Measurements from ENCODE around the gene CAPRIN1.

DNA sequence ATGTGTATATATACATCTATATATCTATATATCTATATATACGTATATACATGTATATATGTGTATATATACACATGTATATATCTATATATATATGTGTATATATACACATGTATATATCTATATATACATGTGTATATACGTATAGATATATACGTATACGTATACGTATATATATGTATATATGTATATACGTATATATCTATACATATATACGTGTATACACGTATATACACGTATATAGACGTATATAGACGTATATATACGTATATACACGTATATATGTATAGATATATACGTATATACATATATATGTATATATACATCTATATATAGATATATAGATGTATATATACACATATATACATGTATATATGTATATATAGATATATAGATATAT lies 25.1 kb upstream of the CAPRIN1 start:
- TF ChIP-seq RCOR1 (IDR thresholded peaks at IDR 0.05; ENCODE audit: low read length) (no peak), CTCF (IDR thresholded peaks at IDR 0.05) (no peak), JUND (IDR thresholded peaks at IDR 0.05) (no peak), EP300 (IDR thresholded peaks at IDR 0.05; ENCODE audit: borderline replicate concordance in 1 of 2, low read depth in 1 of 2, low read length in 1 of 2) (no peak), TAF1 (IDR thresholded peaks at IDR 0.05; ENCODE audit: borderline replicate concordance, low read depth, low read length) (no peak), ZBTB33 (IDR thresholded peaks at IDR 0.05; ENCODE audit: borderline replicate concordance, low read depth) (no peak), RAD21 (IDR thresholded peaks at IDR 0.05; ENCODE audit: low read length) (no peak), POLR2AphosphoS5 (IDR thresholded peaks at IDR 0.05; ENCODE audit: low read depth, low read length) (no peak), FOXM1 (IDR thresholded peaks at IDR 0.05; ENCODE audit: low read depth) (no peak), SMC3 (IDR thresholded peaks at IDR 0.05; ENCODE audit: low read depth, low read length) (no peak), EZH2phosphoT487 (IDR thresholded peaks at IDR 0.05; ENCODE audit: borderline replicate concordance, low read depth) (no peak), MAX (IDR thresholded peaks at IDR 0.05; ENCODE audit: low read depth) (no peak)
- TF ChIP-seq, protein P1, sequence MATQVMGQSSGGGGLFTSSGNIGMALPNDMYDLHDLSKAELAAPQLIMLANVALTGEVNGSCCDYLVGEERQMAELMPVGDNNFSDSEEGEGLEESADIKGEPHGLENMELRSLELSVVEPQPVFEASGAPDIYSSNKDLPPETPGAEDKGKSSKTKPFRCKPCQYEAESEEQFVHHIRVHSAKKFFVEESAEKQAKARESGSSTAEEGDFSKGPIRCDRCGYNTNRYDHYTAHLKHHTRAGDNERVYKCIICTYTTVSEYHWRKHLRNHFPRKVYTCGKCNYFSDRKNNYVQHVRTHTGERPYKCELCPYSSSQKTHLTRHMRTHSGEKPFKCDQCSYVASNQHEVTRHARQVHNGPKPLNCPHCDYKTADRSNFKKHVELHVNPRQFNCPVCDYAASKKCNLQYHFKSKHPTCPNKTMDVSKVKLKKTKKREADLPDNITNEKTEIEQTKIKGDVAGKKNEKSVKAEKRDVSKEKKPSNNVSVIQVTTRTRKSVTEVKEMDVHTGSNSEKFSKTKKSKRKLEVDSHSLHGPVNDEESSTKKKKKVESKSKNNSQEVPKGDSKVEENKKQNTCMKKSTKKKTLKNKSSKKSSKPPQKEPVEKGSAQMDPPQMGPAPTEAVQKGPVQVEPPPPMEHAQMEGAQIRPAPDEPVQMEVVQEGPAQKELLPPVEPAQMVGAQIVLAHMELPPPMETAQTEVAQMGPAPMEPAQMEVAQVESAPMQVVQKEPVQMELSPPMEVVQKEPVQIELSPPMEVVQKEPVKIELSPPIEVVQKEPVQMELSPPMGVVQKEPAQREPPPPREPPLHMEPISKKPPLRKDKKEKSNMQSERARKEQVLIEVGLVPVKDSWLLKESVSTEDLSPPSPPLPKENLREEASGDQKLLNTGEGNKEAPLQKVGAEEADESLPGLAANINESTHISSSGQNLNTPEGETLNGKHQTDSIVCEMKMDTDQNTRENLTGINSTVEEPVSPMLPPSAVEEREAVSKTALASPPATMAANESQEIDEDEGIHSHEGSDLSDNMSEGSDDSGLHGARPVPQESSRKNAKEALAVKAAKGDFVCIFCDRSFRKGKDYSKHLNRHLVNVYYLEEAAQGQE (IDR thresholded peaks at IDR 0.05; ENCODE audit: low read depth, low read length) = no peak
